Glomerular visceral epithelial cell (primary cell): ENCODE results near the gene PAQR9.
"Not testable (repeated sequence)": the region's sequence is repeated elsewhere in the genome, so short reads cannot be mapped to it uniquely, and the experiment has no call there.

Experiments used
- DNase-seq: peaks from one replicate; pipeline ENCODE4 v3.0.0-alpha.2; 2016; ENCODE audit errors: extremely low spot score

Gene PAQR9

GRCh38 chr3:142963516-142964448, at the start of gene PAQR9:
TSS of gene PAQR9 (minus strand) at chr3:142963674. CDS start at chr3:142963336, 338 bp downstream.
- DNase-seq, result peak; percentile 41

- DNase-seq, result no peak
Observed at GRCh38 chr3:143011705-143012104, 48.2 kb upstream of the PAQR9 start.

- no peak for DNase-seq
Observed at GRCh38 chr3:143010024-143010423, 46.5 kb upstream of the PAQR9 start.

- no peak for DNase-seq
Observed at GRCh38 chr3:143004823-143005222, 41.3 kb upstream of the PAQR9 start.

GRCh38 chr3:143002727-143003126, 39.3 kb upstream of the PAQR9 start:
- DNase-seq, result no peak

- DNase-seq, result peak; percentile 20
Observed at GRCh38 chr3:143002083-143002712, 38.7 kb upstream of the PAQR9 start.

- DNase-seq, result peak; percentile 97
Observed at GRCh38 chr3:143001369-143002082, 38.1 kb upstream of the PAQR9 start, which contains the start of gene U2SURP. TSS of gene U2SURP (plus strand) at chr3:143001570. CDS start at chr3:143001629, 59 bp downstream.

GRCh38 chr3:143001034-143001368, 37.5 kb upstream of the PAQR9 start:
- no peak for DNase-seq

- DNase-seq, result peak; percentile 77
Observed at GRCh38 chr3:143000528-143000927, 37.1 kb upstream of the PAQR9 start.

- DNase-seq, result peak; percentile 51
Observed at GRCh38 chr3:142999881-143000280, 36.4 kb upstream of the PAQR9 start.

GRCh38 chr3:142998439-142998838, 35.0 kb upstream of the PAQR9 start:
- no peak for DNase-seq

GRCh38 chr3:142997330-142997729, 33.9 kb upstream of the PAQR9 start:
- peak; percentile 40 for DNase-seq

GRCh38 chr3:142993958-142994442, 30.5 kb upstream of the PAQR9 start:
- peak; percentile 68 for DNase-seq

- DNase-seq, result no peak
Observed at GRCh38 chr3:142992323-142992722, 28.8 kb upstream of the PAQR9 start.

GRCh38 chr3:142990721-142991120, 27.2 kb upstream of the PAQR9 start:
- no peak for DNase-seq

- DNase-seq, result not testable (repeated sequence)
Observed at GRCh38 chr3:142988826-142989225, 25.4 kb upstream of the PAQR9 start.

GRCh38 chr3:142988221-142988620, 24.7 kb upstream of the PAQR9 start:
- DNase-seq, result not testable (repeated sequence)

- peak; percentile 62 for DNase-seq
Observed at GRCh38 chr3:142987707-142988106, 24.2 kb upstream of the PAQR9 start.

- peak; percentile 52 for DNase-seq
Observed at GRCh38 chr3:142987080-142987700, 23.7 kb upstream of the PAQR9 start.

- no peak for DNase-seq
Observed at GRCh38 chr3:142984255-142984654, 20.8 kb upstream of the PAQR9 start.

- no peak for DNase-seq
Observed at GRCh38 chr3:142983318-142983717, 19.8 kb upstream of the PAQR9 start.
